Measurements from ENCODE around the gene PDZRN3.

GRCh38 chr3:73621388-73621787 lies 3.4 kb downstream of the PDZRN3 start:
- TF ChIP-seq CTCF (conservative IDR thresholded peaks at IDR 0.05; ENCODE audit: low read depth in 2 of 2) = no peak
- no peak for TF ChIP-seq ETS1 (IDR thresholded peaks at IDR 0.05)
- TF ChIP-seq EZH2phosphoT487 (IDR thresholded peaks at IDR 0.05; ENCODE audit: unreplicated experiment) = no peak
- TF ChIP-seq STAT1 (IDR thresholded peaks at IDR 0.05; ENCODE audit: unreplicated experiment) = no peak
- no peak for TF ChIP-seq EZH2 (IDR thresholded peaks at IDR 0.05; ENCODE audit: low read depth, unreplicated experiment)
- no peak for TF ChIP-seq CREB1 (CRISPR knock-in tag; IDR thresholded peaks at IDR 0.05; ENCODE audit: low read depth)
- no peak for TF ChIP-seq POLR2AphosphoS5 (IDR thresholded peaks at IDR 0.05; ENCODE audit: low read depth)
- no peak for TF ChIP-seq JUNB (IDR thresholded peaks at IDR 0.05; ENCODE audit: unreplicated experiment)
- TF ChIP-seq REST (IDR thresholded peaks at IDR 0.05; ENCODE audit: unreplicated experiment) = no peak
- TF ChIP-seq ZNF462 (CRISPR knock-in tag; IDR thresholded peaks at IDR 0.05) = no peak
